ENCODE measurements around the gene FZD8.

GRCh38 chr10:35684586-35684985 lies 42.5 kb upstream of the FZD8 start:
- no peak for TF ChIP-seq POLR2A (IDR thresholded peaks at IDR 0.05; ENCODE audit: low read depth, low read length)
- TF ChIP-seq, protein P1, sequence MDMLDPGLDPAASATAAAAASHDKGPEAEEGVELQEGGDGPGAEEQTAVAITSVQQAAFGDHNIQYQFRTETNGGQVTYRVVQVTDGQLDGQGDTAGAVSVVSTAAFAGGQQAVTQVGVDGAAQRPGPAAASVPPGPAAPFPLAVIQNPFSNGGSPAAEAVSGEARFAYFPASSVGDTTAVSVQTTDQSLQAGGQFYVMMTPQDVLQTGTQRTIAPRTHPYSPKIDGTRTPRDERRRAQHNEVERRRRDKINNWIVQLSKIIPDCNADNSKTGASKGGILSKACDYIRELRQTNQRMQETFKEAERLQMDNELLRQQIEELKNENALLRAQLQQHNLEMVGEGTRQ (IDR thresholded peaks at IDR 0.05; ENCODE audit: low read depth, low read length): no peak
- no peak for TF ChIP-seq SMC3 (IDR thresholded peaks at IDR 0.05; ENCODE audit: low read depth, low read length)
- TF ChIP-seq, protein P2, sequence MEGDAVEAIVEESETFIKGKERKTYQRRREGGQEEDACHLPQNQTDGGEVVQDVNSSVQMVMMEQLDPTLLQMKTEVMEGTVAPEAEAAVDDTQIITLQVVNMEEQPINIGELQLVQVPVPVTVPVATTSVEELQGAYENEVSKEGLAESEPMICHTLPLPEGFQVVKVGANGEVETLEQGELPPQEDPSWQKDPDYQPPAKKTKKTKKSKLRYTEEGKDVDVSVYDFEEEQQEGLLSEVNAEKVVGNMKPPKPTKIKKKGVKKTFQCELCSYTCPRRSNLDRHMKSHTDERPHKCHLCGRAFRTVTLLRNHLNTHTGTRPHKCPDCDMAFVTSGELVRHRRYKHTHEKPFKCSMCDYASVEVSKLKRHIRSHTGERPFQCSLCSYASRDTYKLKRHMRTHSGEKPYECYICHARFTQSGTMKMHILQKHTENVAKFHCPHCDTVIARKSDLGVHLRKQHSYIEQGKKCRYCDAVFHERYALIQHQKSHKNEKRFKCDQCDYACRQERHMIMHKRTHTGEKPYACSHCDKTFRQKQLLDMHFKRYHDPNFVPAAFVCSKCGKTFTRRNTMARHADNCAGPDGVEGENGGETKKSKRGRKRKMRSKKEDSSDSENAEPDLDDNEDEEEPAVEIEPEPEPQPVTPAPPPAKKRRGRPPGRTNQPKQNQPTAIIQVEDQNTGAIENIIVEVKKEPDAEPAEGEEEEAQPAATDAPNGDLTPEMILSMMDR (conservative IDR thresholded peaks at IDR 0.05; ENCODE audit: low read depth, low read length): no peak
- TF ChIP-seq CEBPB (IDR thresholded peaks at IDR 0.05; ENCODE audit: low read depth, low read length): no peak
- no peak for TF ChIP-seq RAD21 (IDR thresholded peaks at IDR 0.05; ENCODE audit: low read length)
- no peak for TF ChIP-seq RFX5 (IDR thresholded peaks at IDR 0.05; ENCODE audit: low read depth, low read length)
